ENCODE data around the gene TMEM37. TPM values are rescaled to one million over a fixed set of nuclear protein-coding genes. Genes with fewer than 3 reads are reported as not detected.

TMEM37 gene
- total and polyA plus RNA-seq, 4 donors, result 17.6 to 125 (median 37.4) TPM

- H3K27me3 ChIP-seq (ENCODE audit: control insufficient read depth in 4 of 4, insufficient read depth in 4 of 4, low read length in 3 of 4), result no peaks in the 10 kb centered on the region
Observed at GRCh38 chr2:119469661-119470297, 38.1 kb downstream of the TMEM37 start.

GRCh38 chr2:119472749-119473148 is 41.1 kb downstream of the TMEM37 start:
- H3K27ac ChIP-seq (ENCODE audit: low read depth in 1 of 2, low read length in 2 of 2), result no peak overlapping the region
- no peaks in the 10 kb centered on the region for H3K36me3 ChIP-seq (ENCODE audit: control insufficient read depth in 4 of 4, insufficient read depth in 3 of 4, low read depth in 1 of 4, low read length in 3 of 4)
- H3K9me3 ChIP-seq (ENCODE audit: control insufficient read depth in 4 of 4, low read length in 3 of 4), result no peaks in the 10 kb centered on the region
- peaks cover 0 to 6% (median 3%) of the 10 kb centered on the region in 4 donors for H3K4me1 ChIP-seq (ENCODE audit: control insufficient read depth in 4 of 4, insufficient read depth in 4 of 4, low read length in 3 of 4)
- WGBS, result 91% methylated on average over 8 of the region's 8 CpGs
- no peak for DNase-seq (ENCODE audit: low spot score)
- H3K9ac ChIP-seq (ENCODE audit: low read depth in 1 of 2, low read length in 2 of 2), result no peak overlapping the region
- no peak overlapping the region for H3K4me3 ChIP-seq (ENCODE audit: low read depth in 1 of 3, low read length in 3 of 3)
- H3K27me3 ChIP-seq (ENCODE audit: control insufficient read depth in 4 of 4, insufficient read depth in 4 of 4, low read length in 3 of 4), result no peaks in the 10 kb centered on the region
- TF ChIP-seq, protein P1, sequence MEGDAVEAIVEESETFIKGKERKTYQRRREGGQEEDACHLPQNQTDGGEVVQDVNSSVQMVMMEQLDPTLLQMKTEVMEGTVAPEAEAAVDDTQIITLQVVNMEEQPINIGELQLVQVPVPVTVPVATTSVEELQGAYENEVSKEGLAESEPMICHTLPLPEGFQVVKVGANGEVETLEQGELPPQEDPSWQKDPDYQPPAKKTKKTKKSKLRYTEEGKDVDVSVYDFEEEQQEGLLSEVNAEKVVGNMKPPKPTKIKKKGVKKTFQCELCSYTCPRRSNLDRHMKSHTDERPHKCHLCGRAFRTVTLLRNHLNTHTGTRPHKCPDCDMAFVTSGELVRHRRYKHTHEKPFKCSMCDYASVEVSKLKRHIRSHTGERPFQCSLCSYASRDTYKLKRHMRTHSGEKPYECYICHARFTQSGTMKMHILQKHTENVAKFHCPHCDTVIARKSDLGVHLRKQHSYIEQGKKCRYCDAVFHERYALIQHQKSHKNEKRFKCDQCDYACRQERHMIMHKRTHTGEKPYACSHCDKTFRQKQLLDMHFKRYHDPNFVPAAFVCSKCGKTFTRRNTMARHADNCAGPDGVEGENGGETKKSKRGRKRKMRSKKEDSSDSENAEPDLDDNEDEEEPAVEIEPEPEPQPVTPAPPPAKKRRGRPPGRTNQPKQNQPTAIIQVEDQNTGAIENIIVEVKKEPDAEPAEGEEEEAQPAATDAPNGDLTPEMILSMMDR (IDR thresholded peaks at IDR 0.05; ENCODE audit: low read depth, low read length, missing input control), result no peak

More at GRCh38 chr2:119469661-119470297, 38.1 kb downstream of the TMEM37 start:
- 16% methylated on average over 2 of the region's 2 CpGs for WGBS
- no peak for TF ChIP-seq EGR1 (IDR thresholded peaks at IDR 0.05; ENCODE audit: low read depth in 2 of 2)
- no peak for TF ChIP-seq YY1 (IDR thresholded peaks at IDR 0.05)
- TF ChIP-seq FOXA1 (IDR thresholded peaks at IDR 0.05), result no peak
- TF ChIP-seq HNF4A (conservative IDR thresholded peaks at IDR 0.05), result peak; percentile 29 to 37
- TF ChIP-seq FOXA2 (IDR thresholded peaks at IDR 0.05), result no peak
- TF ChIP-seq GABPA (IDR thresholded peaks at IDR 0.05 in 1 of 2, conservative IDR thresholded peaks at IDR 0.05 in 1 of 2), result no peak
- TF ChIP-seq RXRA (IDR thresholded peaks at IDR 0.05), result no peak
- Histone ChIP-seq H3K36me3 (ENCODE audit: control insufficient read depth in 4 of 4, insufficient read depth in 3 of 4, low read depth in 1 of 4, low read length in 3 of 4) (no peaks in the 10 kb centered on the region), H3K4me3 (ENCODE audit: low read depth in 1 of 3, low read length in 3 of 3) (no peak overlapping the region), H3K27ac (ENCODE audit: low read depth in 1 of 2, low read length in 2 of 2) (no peak overlapping the region), H3K4me1 (ENCODE audit: control insufficient read depth in 4 of 4, insufficient read depth in 4 of 4, low read length in 3 of 4) (no peaks in the 10 kb centered on the region), H3K9me3 (ENCODE audit: control insufficient read depth in 4 of 4, low read length in 3 of 4) (no peaks in the 10 kb centered on the region), H3K9ac (ENCODE audit: low read depth in 1 of 2, low read length in 2 of 2) (no peak overlapping the region)
- DNase-seq (ENCODE audit: low spot score), result no peak

GRCh38 chr2:119473621-119474370 is 42.1 kb downstream of the TMEM37 start:
- no peak overlapping the region for H3K4me3 ChIP-seq (ENCODE audit: low read depth in 1 of 3, low read length in 3 of 3)
- no peaks in the 10 kb centered on the region for H3K9me3 ChIP-seq (ENCODE audit: control insufficient read depth in 4 of 4, low read length in 3 of 4)
- TF ChIP-seq MAX (IDR thresholded peaks at IDR 0.05) (no peak), TAF1 (conservative IDR thresholded peaks at IDR 0.05) (no peak), JUND (IDR thresholded peaks at IDR 0.05) (no peak), EGR1 (IDR thresholded peaks at IDR 0.05; ENCODE audit: low read depth in 2 of 2) (no peak)
- TF ChIP-seq, protein P2, sequence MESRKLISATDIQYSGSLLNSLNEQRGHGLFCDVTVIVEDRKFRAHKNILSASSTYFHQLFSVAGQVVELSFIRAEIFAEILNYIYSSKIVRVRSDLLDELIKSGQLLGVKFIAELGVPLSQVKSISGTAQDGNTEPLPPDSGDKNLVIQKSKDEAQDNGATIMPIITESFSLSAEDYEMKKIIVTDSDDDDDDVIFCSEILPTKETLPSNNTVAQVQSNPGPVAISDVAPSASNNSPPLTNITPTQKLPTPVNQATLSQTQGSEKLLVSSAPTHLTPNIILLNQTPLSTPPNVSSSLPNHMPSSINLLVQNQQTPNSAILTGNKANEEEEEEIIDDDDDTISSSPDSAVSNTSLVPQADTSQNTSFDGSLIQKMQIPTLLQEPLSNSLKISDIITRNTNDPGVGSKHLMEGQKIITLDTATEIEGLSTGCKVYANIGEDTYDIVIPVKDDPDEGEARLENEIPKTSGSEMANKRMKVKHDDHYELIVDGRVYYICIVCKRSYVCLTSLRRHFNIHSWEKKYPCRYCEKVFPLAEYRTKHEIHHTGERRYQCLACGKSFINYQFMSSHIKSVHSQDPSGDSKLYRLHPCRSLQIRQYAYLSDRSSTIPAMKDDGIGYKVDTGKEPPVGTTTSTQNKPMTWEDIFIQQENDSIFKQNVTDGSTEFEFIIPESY (IDR thresholded peaks at IDR 0.05), result no peak
- H3K27me3 ChIP-seq (ENCODE audit: control insufficient read depth in 4 of 4, insufficient read depth in 4 of 4, low read length in 3 of 4), result no peaks in the 10 kb centered on the region
- WGBS, result 92% methylated on average over 16 of the region's 16 CpGs
- H3K9ac ChIP-seq (ENCODE audit: low read depth in 1 of 2, low read length in 2 of 2), result no peak overlapping the region
- H3K4me1 ChIP-seq (ENCODE audit: control insufficient read depth in 4 of 4, insufficient read depth in 4 of 4, low read length in 3 of 4), result peaks cover 0 to 6% (median 3%) of the 10 kb centered on the region in 4 donors
- H3K27ac ChIP-seq (ENCODE audit: low read depth in 1 of 2, low read length in 2 of 2), result no peak overlapping the region
- no peaks in the 10 kb centered on the region for H3K36me3 ChIP-seq (ENCODE audit: control insufficient read depth in 4 of 4, insufficient read depth in 3 of 4, low read depth in 1 of 4, low read length in 3 of 4)
- no peak for DNase-seq (ENCODE audit: low spot score)

All from liver (tissue), 9 donors.